ENCODE data around the gene AHSP. TPM values are rescaled to one million over a fixed set of nuclear protein-coding genes. Genes with fewer than 3 reads are reported as not detected.
"Not testable (repeated sequence)": the region's sequence is repeated elsewhere in the genome, so short reads cannot be mapped to it uniquely, and the experiment has no call there.

The AHSP gene
- total and polyA plus RNA-seq, 9 donors = not detected

DNA sequence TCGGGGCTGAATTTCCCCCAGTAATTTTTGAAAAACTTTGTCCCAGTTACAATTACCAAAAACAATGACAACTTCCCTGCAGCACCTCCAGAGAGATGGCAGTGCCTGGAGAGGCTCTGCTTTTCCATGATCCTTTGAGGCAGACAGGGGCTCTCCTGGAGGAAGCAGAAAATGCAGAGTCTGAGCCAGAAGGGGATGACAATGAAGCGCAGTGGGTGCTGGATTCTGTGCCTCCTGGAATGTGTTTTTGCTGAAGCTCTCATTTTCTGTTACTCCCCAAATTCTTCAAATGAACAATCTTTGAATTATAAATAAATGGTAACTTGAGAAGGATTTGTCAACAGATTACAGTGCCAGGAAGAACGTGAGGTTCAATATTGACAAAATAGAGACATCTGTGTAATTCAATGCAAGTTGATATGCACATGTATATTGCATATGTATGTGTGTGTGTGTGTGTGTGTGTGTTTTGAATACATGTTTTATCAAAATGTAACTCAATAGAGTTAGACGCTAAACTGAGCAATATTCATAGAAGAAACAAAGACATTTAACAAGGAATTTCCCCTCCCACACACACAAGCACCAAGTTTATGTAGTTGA, 9.8 kb upstream of the AHSP start:
- Histone ChIP-seq H3K9me3 (no peaks in the 10 kb centered on the region), H3K4me3 (no peak overlapping the region), H3K36me3 (no peaks in the 10 kb centered on the region), H3K4me1 (ENCODE audit: insufficient read depth) (no peaks in the 10 kb centered on the region), H3K27ac (no peak overlapping the region), H3K27me3 (no peaks in the 10 kb centered on the region)
- 31 to 46% (median 36%) methylated on average over 4 of the region's 4 CpGs for WGBS, 3 donors
- TF ChIP-seq POLR2A (IDR thresholded peaks at IDR 0.05) (no peak), EP300 (IDR thresholded peaks at IDR 0.05) (no peak)
- TF ChIP-seq, protein P1, sequence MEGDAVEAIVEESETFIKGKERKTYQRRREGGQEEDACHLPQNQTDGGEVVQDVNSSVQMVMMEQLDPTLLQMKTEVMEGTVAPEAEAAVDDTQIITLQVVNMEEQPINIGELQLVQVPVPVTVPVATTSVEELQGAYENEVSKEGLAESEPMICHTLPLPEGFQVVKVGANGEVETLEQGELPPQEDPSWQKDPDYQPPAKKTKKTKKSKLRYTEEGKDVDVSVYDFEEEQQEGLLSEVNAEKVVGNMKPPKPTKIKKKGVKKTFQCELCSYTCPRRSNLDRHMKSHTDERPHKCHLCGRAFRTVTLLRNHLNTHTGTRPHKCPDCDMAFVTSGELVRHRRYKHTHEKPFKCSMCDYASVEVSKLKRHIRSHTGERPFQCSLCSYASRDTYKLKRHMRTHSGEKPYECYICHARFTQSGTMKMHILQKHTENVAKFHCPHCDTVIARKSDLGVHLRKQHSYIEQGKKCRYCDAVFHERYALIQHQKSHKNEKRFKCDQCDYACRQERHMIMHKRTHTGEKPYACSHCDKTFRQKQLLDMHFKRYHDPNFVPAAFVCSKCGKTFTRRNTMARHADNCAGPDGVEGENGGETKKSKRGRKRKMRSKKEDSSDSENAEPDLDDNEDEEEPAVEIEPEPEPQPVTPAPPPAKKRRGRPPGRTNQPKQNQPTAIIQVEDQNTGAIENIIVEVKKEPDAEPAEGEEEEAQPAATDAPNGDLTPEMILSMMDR (IDR thresholded peaks at IDR 0.05) = no peak
- intact Hi-C loops (cut with DNase I) = loop anchor here in 1 of 4 donors (10.0 kb wide), 1 partner anchor 323 kb away; no protein-coding TSS in a partner anchor
- no peak for DNase-seq

DNA sequence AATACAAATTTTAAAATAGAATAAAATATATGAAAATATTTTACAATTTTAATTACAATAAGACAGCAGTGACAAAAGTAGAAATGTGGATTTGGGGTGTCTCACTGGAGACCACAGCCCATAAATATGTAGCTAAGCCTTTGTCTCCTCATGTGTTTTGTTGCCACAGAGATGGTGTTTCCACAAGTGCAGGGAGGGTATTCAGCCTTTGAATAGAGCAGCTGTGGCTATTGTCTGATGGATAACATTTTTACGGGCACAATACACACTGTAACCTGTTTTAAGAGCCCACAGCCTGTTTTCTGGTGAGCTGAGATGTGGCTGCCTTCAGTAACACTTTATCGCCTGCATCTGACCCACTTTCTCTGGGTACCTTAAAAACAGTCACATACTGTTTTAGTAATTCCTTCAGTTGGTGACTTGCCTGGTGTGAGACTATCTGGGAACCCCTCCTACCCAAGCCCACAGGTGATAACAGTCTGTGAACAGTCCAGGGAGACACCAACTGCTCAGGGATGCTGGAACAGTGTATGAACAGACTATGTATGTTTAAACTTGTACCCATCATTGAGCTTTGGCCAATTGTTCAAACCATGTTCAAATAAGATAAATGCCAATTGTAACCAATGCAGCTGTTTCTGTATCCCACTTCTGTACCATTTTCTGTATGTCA, 7.8 kb upstream of the AHSP start:
- intact Hi-C loops (cut with DNase I) = loop anchor here in 1 of 4 donors (10.0 kb wide), 1 partner anchor 325 kb away; no protein-coding TSS in a partner anchor
- no peak for TF ChIP-seq EP300 (IDR thresholded peaks at IDR 0.05)
- TF ChIP-seq, protein P1 (IDR thresholded peaks at IDR 0.05) = no peak
- no peak for TF ChIP-seq POLR2A (IDR thresholded peaks at IDR 0.05)
- no peak overlapping the region for H3K27ac ChIP-seq
- 81 to 88% (median 86%) methylated on average over 2 of the region's 2 CpGs for WGBS, 3 donors
- no peaks in the 10 kb centered on the region for H3K4me1 ChIP-seq (ENCODE audit: insufficient read depth)
- H3K27me3 ChIP-seq = no peaks in the 10 kb centered on the region
- H3K4me3 ChIP-seq = no peak overlapping the region
- H3K36me3 ChIP-seq = no peaks in the 10 kb centered on the region
- no peak for DNase-seq
- no peaks in the 10 kb centered on the region for H3K9me3 ChIP-seq

DNA sequence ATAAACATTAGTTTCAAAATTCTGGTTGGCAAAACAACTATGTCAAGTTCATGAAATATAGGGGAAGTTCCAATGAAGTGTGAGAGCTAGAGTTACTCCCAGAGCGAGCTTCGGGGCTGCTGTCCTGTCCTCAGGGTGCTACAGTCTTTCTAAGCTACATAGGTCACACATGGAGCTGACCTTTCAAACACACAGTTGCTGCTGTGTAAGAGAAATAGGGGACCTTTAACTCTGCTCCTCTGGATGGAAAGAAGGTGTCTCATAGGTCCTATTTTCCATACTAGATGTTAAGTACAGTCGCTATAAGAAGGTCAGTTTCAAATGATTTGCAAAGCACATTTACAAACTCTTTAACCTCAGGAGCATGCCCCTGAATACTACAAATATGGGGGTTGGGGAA, 6.3 kb upstream of the AHSP start:
- Histone ChIP-seq H3K4me1 (ENCODE audit: insufficient read depth) (no peaks in the 10 kb centered on the region), H3K9me3 (no peaks in the 10 kb centered on the region), H3K27me3 (no peaks in the 10 kb centered on the region), H3K36me3 (no peaks in the 10 kb centered on the region), H3K4me3 (no peak overlapping the region), H3K27ac (no peak overlapping the region)
- no peak for DNase-seq
- intact Hi-C loops (cut with DNase I) = no loop called here
- WGBS, 3 donors = 66 to 92% (median 71%) methylated on average over 3 of the region's 3 CpGs
- TF ChIP-seq POLR2A (IDR thresholded peaks at IDR 0.05) (no peak), EP300 (IDR thresholded peaks at IDR 0.05) (no peak)
- TF ChIP-seq, protein P1 (IDR thresholded peaks at IDR 0.05) = no peak

GRCh38 chr16:31522071-31522470, 5.6 kb upstream of the AHSP start:
- H3K4me3 ChIP-seq = no peak overlapping the region
- no peaks in the 10 kb centered on the region for H3K9me3 ChIP-seq
- H3K36me3 ChIP-seq = no peaks in the 10 kb centered on the region
- no peaks in the 10 kb centered on the region for H3K27me3 ChIP-seq
- WGBS, 3 donors = 83 to 92% (median 89%) methylated on average over 6 of the region's 6 CpGs
- DNase-seq = no peak
- TF ChIP-seq EP300 (IDR thresholded peaks at IDR 0.05) (no peak), POLR2A (IDR thresholded peaks at IDR 0.05) (no peak)
- TF ChIP-seq, protein P1 (IDR thresholded peaks at IDR 0.05) = no peak
- intact Hi-C loops (cut with DNase I) = no loop called here
- no peak overlapping the region for H3K27ac ChIP-seq
- no peaks in the 10 kb centered on the region for H3K4me1 ChIP-seq (ENCODE audit: insufficient read depth)

- H3K27me3 ChIP-seq; DNase-seq; H3K27ac ChIP-seq; H3K4me1 ChIP-seq (ENCODE audit: insufficient read depth); H3K4me3 ChIP-seq; H3K36me3 ChIP-seq; H3K9me3 ChIP-seq; intact Hi-C loops (cut with DNase I): not testable (repeated sequence)
- WGBS, 3 donors = 48 to 72% (median 59%) methylated on average over 3 of the region's 6 CpGs
These were observed 3.9 kb upstream of the AHSP start for GRCh38 chr16:31523768-31524167.

Data from ovary (tissue), 9 donors.